K562 (cell line): Measurements from ENCODE around the gene PCDH1. TPM values are rescaled to one million over a fixed set of nuclear protein-coding genes. Genes with fewer than 3 reads are reported as not detected.

Experiments used
- CXXC5 ChIP-seq: fragments of 250-450 bp; sonication (Bioruptor Pico); IDR thresholded peaks from 2 replicates; pipeline ENCODE4 v1.8.0; 2022; ENCODE audit warnings: inconsistent platforms, mild to moderate bottlenecking, moderate library complexity
- ETS2 ChIP-seq: IDR thresholded peaks from 2 replicates; pipeline ENCODE4 v1.6.1; 2016; ENCODE audit warnings: borderline replicate concordance, missing genetic modification characterization, mild to moderate bottlenecking, moderate library complexity, missing compliant biosample characterization; ENCODE audit not compliant: poor library complexity, severe bottlenecking
- FOXK2 ChIP-seq, 2 experiments: fragments of 450-650 bp; IDR thresholded peaks in 1 of 2; conservative IDR thresholded peaks in 1 of 2; 2 replicates each; pipeline ENCODE4 v1.6.1; 2016; ENCODE audit warnings: low read depth in 2 of 2, mild to moderate bottlenecking in 1 of 2
- HDAC1 ChIP-seq, 2 experiments: fragments of 450-650 bp; IDR thresholded peaks; 2 replicates each; pipeline ENCODE4 v1.6.1; 2016 to 2017; ENCODE audit warnings: inconsistent platforms in 1 of 2, mild to moderate bottlenecking in 1 of 2, moderate library complexity in 1 of 2
- KDM5B ChIP-seq: fragments of 200-600 bp; sonication (generic); IDR thresholded peaks from 2 replicates; pipeline ENCODE4 v1.6.1; 2012; ENCODE audit warnings: low read depth, mild to moderate bottlenecking, moderate library complexity, low read length, control low read depth, inconsistent platforms; ENCODE audit not compliant: insufficient replicate concordance
- MBD1 ChIP-seq: fragments of 250-450 bp; sonication (Bioruptor Pico); IDR thresholded peaks from 2 replicates; pipeline ENCODE4 v1.8.0; 2022; ENCODE audit warnings: inconsistent platforms
- MEF2D ChIP-seq: conservative IDR thresholded peaks from 2 replicates; pipeline ENCODE4 v1.6.1; 2016; ENCODE audit warnings: low read depth, missing genetic modification characterization, missing compliant biosample characterization
- PHF8 ChIP-seq: fragments of 200-600 bp; sonication (generic); IDR thresholded peaks from 2 replicates; pipeline ENCODE4 v1.6.1; 2012; ENCODE audit warnings: mixed run types, mild to moderate bottlenecking, inconsistent platforms, low read length, moderate library complexity, borderline replicate concordance
- PTTG1 ChIP-seq: fragments of 450-650 bp; IDR thresholded peaks from 2 replicates; pipeline ENCODE4 v1.6.1; 2016; ENCODE audit warnings: low read depth, mild to moderate bottlenecking, missing genetic modification characterization, missing compliant biosample characterization
- RBM39 ChIP-seq: fragments of 200-400 bp; formaldehyde crosslinking; optimal IDR thresholded peaks from 2 replicates; pipeline ENCODE3; 2018; ENCODE audit warnings: low read depth, low read length
- RCOR1 ChIP-seq, 2 experiments: IDR thresholded peaks; 2 replicates each; pipeline ENCODE4 v1.6.1; 2012; ENCODE audit warnings: low read depth in 2 of 2, low read length in 2 of 2, borderline replicate concordance in 1 of 2, improper control_type of control experiment in 1 of 2
- SMARCB1 ChIP-seq: IDR thresholded peaks from 2 replicates; pipeline ENCODE4 v1.6.1; 2011; ENCODE audit warnings: improper control_type of control experiment, low read depth; ENCODE audit not compliant: insufficient read length
- ZBTB11 ChIP-seq, 3 experiments: fragments of 200-800 bp in 1 of 3; fragments of 250-450 bp in 1 of 3; fragments of 450-650 bp in 1 of 3; sonication (Bioruptor Pico) in 1 of 3; sonication (Bioruptor generic) in 1 of 3; formaldehyde crosslinking in 1 of 3; IDR thresholded peaks; 2 replicates each; pipeline versions ENCODE4 v1.6.1 to v1.8.0; 2016 to 2022; ENCODE audit warnings: mild to moderate bottlenecking in 2 of 3, missing genetic modification characterization in 2 of 3, missing compliant biosample characterization in 1 of 3, moderate library complexity in 1 of 3
- ZNF77 ChIP-seq: fragments of 250-450 bp; sonication (Bioruptor Pico); IDR thresholded peaks from 2 replicates; pipeline ENCODE4 v1.5.0; 2020
- polyA plus RNA-seq, 8 experiments: library from polyadenylated mRNA; depleted of rRNA in 4 of 8; stranded (reverse) in 5 of 8; unstranded in 3 of 8; fragments of >200 nt; fragmentation: Nextera tagmentation in 2 of 8; fragmentation: Illumina TruSeq in 1 of 8; extraction: Ambion mirVana in 2 of 8; extraction: Trizol in 1 of 8; gene quantifications; 2 replicates each; pipeline versions ENCODE4 v1.2.1 to v1.2.3, GENCODE V29; 2011 to 2014; ENCODE audit warnings: inconsistent platforms in 1 of 8, missing spikeins in 1 of 8
- total RNA-seq, 7 experiments: library from RNA; depleted of rRNA in 6 of 7; stranded (reverse); fragments of >200 nt in 6 of 7; fragmentation: Illumina TruSeq in 2 of 7; extraction: Trizol in 2 of 7; gene quantifications; 2 replicates each; pipeline versions ENCODE4 v1.2.1 to v1.2.3, GENCODE V29; 2011 to 2021; ENCODE audit warnings: low replicate concordance in 1 of 7
- TF ChIP-seq, protein P1 (sequence below): sonication (generic); formaldehyde crosslinking; IDR thresholded peaks from 2 replicates; pipeline ENCODE4 v1.8.1; 2022; ENCODE audit warnings: missing genetic modification reagents
- TF ChIP-seq, protein P2 (sequence below), 2 experiments: fragments of 450-650 bp; conservative IDR thresholded peaks; 2 replicates each; pipeline ENCODE4 v1.6.1; 2017; ENCODE audit warnings: mild to moderate bottlenecking in 2 of 2, moderate library complexity in 2 of 2

PCDH1 gene
- total and polyA plus RNA-seq, 9 of the 15 experiments (the other 6 are each of a cell fraction or from before 2014, with no cell fraction given), result 0.11 to 3.6 (median 1.9) TPM; not detected in 1

DNA sequence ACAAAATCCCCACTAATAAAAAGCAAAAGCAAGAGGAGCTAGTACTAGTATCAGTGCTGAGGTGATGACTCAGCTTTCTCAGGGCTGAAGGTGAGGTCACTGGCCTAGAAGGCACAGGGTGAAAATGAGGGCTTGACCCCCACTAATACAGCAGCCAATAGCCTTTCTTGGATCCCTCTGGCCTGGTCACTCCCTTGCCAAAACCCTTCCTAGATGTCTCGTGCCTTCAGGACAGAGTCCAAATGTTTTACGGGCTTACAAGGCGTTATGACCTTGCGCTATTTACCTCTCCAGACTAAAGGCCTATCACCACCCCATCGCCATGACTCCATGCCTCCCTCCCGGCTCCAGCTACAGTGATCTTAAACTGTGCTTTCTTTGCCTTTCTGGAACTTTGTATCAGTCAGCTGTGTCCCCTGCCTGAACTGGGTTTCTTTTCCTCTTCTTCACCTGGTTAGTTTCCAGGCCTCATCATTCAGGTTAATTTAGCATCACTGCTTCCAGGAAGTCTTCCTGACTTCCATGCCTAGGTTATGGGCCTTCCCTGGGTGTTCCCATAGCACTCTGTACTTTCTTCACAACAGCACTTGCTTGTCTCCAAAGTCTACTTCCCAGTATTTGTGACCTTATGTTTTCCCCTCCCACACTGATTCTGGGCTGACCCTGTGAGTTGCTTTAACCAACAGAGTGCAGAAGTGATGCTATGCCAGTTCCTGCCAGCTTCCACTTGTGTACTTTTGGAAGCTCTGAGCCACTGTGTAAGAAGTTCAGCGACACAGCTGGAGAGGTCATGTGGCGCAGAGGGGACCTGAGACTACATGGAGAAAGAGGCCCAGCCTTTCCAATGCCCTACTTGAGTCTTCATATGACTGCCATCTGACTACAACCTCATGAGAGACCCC is 41.3 kb upstream of the PCDH1 start (continued):
- TF ChIP-seq ZBTB11 (CRISPR knock-in tag; IDR thresholded peaks at IDR 0.05) (peak in 1 of 3 experiments; percentile 52; a peak in 2 of 6 replicates), FOXK2 (conservative IDR thresholded peaks at IDR 0.05 in 1 of 2, IDR thresholded peaks at IDR 0.05 in 1 of 2; ENCODE audit: low read depth in 2 of 2) (peak in 1 of 2 experiments; percentile 38; a peak in 2 of 4 replicates), ZNF77 (CRISPR knock-in tag) (no peak), RCOR1 (IDR thresholded peaks at IDR 0.05; ENCODE audit: borderline replicate concordance in 1 of 2, low read depth in 2 of 2, low read length in 2 of 2) (peak in 1 of 2 experiments; percentile 19; a peak in 1 of 4 replicates), PHF8 (no peak; the same call in 1 of the 2 replicates), MEF2D (peak; percentile 61; the same call in 1 of the 2 replicates), MBD1 (CRISPR knock-in tag) (no peak), SMARCB1 (peak; percentile 57), KDM5B (no peak), CXXC5 (peak; percentile 33; the same call in 1 of the 2 replicates), ETS2 (tag) (no peak), PTTG1 (peak; percentile 8; the same call in 1 of the 2 replicates), HDAC1 (IDR thresholded peaks at IDR 0.05) (0 out of 4 replicates have a peak, but pooled peaks of 1 of the 2 experiments have one; percentile 40), RBM39 (no peak)
- TF ChIP-seq, protein P1, sequence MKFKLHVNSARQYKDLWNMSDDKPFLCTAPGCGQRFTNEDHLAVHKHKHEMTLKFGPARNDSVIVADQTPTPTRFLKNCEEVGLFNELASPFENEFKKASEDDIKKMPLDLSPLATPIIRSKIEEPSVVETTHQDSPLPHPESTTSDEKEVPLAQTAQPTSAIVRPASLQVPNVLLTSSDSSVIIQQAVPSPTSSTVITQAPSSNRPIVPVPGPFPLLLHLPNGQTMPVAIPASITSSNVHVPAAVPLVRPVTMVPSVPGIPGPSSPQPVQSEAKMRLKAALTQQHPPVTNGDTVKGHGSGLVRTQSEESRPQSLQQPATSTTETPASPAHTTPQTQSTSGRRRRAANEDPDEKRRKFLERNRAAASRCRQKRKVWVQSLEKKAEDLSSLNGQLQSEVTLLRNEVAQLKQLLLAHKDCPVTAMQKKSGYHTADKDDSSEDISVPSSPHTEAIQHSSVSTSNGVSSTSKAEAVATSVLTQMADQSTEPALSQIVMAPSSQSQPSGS (CRISPR knock-in tag), result no peak
- TF ChIP-seq, protein P2, sequence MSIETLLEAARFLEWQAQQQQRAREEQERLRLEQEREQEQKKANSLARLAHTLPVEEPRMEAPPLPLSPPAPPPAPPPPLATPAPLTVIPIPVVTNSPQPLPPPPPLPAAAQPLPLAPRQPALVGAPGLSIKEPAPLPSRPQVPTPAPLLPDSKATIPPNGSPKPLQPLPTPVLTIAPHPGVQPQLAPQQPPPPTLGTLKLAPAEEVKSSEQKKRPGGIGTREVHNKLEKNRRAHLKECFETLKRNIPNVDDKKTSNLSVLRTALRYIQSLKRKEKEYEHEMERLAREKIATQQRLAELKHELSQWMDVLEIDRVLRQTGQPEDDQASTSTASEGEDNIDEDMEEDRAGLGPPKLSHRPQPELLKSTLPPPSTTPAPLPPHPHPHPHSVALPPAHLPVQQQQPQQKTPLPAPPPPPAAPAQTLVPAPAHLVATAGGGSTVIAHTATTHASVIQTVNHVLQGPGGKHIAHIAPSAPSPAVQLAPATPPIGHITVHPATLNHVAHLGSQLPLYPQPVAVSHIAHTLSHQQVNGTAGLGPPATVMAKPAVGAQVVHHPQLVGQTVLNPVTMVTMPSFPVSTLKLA (conservative IDR thresholded peaks at IDR 0.05), result no peak
